ENCODE measurements around the gene TMEM266. TPM values are rescaled to one million over a fixed set of nuclear protein-coding genes. Genes with fewer than 3 reads are reported as not detected.

The TMEM266 gene
- total RNA-seq, 1 donor from 2014 or later, result not detected

DNA sequence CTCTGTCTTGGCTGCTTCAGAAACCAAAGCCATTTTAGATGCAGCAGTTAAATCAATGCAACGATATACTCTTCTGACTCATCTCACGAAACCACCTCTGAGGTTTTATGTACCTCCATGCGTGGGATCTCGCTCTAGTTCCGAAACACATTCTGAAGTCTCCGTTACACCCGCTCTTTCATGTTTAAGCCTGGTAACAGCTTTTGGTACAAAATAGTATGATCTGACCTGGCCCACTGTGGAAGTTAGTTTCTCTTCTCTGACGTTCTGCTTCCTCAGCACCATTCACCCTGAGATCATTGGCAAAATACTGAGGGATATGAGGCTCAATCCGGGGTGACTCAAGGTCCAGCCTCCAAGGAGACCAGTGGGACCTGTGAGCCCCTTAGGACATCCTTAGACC is 121.9 kb downstream of the TMEM266 start:
- DNase-seq (ENCODE audit: low read depth, low spot score), result no peak

DNA sequence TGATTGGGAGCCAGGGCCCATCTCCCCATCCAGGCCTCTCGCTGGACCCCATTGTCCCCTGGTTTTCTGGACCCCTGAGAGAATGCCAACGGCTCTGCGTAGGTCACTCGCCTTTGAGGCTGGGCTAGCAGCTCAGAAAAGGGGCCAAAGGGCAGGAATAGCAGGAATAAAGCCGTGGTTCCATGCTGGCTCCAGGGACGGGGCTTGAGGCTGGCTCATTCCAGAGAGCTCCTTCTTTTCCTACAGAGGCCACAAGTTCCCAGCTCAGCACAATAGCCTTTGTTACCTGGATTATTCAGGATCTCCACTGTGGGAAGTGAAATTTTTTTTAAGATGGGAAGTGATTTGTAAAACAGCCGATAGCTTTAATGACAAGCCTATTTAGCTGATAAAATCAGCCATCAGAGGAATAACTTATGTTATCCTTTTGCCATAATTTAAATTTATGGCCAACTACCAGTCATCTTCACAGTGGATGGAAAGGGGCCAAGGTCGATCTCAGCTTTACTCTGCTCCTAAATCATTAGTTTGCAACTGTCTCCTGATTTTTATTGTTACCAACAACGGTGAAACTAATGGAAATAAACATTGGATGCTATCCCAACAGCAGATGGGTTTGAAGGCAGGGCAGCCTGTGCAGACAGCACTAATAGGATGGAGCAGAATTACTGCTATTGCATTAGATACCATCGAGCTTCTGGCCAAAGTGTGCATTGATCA is 124.3 kb downstream of the TMEM266 start:
- DNase-seq (ENCODE audit: low read depth, low spot score), result no peak

DNA sequence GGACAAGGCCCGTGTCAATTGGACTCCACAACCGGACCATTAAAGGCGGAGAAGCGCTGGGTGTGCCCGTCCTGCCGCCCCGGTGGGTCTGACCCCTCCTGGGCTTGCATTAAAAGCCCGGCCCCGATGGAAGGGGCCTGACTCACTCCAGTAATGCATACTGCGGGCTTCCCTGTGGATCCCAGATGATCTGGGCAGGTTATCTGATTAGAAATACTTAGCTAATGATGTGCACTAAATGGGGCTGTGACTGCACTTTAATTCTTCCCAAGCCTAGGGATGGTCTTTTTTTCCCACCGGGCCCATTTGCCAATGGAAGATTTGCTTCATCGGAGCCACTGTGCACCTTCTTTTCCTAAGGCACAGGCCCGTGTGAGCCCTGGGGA is 124.9 kb downstream of the TMEM266 start:
- DNase-seq (ENCODE audit: low read depth, low spot score), result no peak

DNA sequence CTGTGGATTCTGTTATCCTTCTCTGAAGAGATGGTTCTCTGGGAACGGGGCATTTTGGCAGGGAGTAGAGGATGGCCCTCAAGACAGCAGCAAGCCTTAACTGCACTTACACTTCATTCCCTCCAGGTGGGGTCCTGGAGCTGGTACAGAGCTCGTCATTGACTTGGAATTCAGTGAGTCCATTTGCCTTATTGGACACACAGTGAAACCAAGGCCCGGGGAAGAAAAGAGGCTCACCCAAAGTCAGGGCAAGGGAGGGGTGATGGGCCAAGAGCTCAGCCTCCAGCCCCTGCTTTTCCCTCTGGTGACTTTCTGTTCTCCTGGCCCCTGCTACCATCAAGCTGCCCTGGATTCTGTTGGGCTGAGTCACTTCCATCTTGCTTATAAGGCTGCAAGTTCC is 125.9 kb downstream of the TMEM266 start:
- peak; percentile 15 for DNase-seq (ENCODE audit: low read depth, low spot score)

DNA sequence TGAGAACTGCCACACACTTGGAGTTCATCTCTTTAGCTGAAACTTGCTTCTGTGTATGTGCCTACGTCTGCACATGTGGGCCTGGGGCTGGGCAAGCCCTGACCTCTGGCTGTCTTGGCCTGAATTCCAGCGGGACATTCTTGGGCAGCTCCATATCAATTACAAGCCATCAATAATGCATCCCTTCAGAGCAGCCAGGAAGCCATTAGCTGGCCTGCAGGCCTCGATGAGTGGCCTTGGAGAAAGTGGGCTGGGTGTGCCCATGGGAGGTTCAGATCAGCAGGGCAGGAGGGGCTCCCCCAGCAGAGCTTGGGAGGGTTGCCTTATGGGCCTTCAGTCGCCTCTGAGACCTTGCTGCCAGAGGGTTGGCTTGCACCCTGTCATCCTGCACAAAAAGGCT is 127.4 kb downstream of the TMEM266 start:
- DNase-seq (ENCODE audit: low read depth, low spot score), result no peak

DNA sequence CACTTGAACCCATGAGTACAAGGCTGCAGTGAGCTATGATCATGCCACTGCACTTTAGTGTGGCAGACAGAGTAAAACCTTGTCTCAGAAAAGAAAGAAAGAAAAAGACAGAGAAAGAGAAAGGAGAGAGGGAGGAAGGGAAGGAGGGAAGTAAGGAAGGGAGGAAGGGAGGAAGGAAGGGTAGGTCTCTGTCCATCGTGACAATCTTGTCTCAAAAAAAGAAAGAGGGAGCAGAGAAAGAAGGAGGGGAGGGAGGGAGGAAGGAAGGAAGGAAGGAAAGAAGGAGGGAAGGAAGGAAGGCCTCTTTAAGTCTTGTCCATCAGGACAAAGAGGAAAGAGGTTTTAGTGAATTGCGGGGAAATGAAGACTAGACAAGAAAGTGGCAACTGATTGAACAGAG is 129.3 kb downstream of the TMEM266 start:
- no peak for DNase-seq (ENCODE audit: low read depth, low spot score)

DNA sequence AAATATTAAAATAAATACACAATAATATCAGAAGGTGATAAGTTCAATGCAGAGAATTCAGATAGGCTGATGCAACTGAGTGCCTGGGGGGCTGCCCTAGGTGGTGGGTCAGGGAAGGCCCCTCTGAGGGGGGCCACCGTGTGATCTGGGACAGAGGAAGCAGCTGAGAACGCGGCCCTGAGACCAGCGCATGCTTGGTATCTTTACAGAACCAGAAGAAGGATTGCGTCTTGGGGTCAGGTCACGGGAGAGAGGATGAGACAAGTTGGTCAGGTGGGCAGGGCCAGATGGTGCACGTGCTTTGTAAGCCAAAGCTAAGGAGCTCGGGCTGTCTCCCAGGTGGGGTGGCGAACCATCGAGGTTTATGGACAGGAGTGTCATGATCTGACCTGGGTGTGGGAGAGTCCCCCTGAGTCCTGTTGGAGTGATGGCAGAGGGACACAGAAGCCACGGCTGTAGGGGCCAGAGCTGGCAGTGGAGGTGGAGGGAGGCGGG is 130.3 kb downstream of the TMEM266 start:
- no peak for DNase-seq (ENCODE audit: low read depth, low spot score)

DNA sequence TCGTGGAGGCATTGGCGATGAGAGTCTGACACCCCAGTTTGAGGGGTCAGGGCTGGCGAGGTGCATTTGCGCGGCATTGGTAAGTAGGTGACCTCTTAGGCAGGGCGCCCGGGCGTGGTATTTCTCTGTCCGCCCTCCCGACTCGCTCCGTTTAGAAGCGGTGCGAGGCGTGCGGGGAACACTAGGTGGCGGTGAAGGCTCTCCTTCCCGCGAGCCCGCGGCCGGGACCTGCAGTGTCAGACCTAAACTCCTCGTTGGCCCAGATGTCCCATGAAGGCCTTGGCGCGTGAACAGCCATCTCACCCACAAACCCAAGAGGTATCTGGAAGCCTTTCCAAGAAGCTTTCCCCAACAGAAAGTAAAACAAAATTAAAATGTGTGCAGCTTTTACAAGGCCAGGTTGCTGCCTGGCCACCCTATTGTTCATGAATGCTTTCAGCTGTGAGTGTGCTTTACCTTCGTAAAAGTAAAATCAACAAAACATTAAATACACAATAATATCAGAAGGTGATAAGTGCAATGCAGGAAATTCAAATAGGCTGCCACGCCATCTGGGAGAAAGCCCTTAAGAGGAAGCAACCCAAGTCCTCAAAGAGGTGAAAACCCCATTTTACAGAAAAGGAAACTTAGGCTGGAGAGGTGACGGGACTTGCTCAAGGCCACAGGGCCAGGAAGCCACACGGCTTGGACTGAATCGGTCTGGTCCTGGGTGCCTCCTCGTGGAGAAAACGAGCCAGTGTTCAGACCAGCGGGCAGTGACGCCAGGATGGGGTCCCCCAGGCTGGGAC is 131.2 kb downstream of the TMEM266 start:
- DNase-seq (ENCODE audit: low read depth, low spot score), result peak; percentile 15

DNA sequence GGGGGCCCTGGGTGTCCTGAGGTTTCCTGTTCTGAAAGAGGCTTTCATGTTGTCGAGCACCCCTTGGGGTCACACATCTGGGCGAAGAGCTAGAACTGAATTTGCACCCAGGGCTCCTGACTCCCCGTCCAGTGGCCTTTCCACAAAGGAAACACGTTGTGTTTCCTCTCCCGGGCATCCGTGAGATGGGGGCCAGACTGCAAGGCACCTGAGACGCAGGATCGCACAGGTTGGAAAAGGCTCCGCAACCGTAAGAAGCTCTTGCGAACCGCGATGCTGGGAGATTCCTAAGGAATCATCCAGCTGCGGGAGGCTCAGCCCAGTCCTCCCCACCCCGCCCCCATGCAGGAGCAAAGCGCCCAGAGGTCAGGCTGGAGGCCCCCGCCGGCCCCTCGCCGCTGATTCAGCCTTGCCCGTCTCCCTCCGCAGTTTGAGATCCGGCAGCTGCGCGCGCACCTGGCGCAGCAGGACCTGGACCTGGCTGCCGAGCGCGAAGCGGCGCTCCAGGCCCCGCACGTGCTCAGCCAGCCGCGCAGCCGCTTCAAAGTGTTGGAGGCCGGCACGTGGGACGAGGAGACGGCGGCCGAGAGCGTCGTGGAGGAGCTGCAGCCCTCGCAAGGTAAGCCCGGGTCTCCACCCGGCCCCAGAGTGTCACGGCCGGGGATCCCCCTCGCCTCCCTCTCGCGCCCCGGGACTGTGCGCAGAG is 131.9 kb downstream of the TMEM266 start:
- no peak for DNase-seq (ENCODE audit: low read depth, low spot score)

DNA sequence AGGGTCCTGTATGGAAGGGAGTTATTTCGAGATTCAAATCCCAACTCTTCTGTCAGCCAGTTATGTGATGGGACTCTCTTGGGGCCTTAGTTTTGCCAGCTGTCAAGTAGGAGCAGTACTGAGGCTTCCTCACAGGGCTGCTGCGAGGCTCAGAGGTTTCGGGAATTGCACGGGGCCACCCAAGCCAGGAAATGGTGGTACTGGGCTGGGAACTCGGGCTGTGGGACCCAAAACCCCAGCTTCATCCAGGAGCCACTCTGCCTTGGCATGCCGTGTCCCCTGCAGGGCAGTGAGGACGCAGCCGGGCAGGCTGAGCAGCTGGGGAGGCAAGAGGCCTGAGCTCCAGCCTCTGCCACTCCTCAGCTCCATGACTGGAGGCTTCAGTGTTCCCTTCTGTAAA is 132.9 kb downstream of the TMEM266 start:
- DNase-seq (ENCODE audit: low read depth, low spot score), result no peak

DNA sequence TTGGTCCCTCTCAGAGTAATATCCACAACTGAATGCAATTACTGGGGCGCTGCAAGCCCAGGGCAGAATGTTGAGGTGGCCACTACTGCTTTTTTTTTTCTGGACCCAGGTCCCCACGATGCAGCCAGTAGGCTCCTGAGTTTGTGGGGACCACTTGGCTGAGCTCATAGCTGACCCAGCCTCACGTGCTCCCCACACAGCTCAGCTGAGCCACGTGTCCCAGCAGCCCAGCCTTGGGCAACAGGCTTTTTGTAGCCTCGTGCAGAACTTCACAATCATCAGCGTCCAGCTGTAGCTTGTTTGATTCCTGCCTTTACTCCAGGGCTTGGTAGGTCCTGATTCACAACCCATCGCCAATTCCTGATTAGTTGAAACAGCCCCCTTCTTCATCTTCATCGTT is 134.1 kb downstream of the TMEM266 start:
- DNase-seq (ENCODE audit: low read depth, low spot score), result no peak

DNA sequence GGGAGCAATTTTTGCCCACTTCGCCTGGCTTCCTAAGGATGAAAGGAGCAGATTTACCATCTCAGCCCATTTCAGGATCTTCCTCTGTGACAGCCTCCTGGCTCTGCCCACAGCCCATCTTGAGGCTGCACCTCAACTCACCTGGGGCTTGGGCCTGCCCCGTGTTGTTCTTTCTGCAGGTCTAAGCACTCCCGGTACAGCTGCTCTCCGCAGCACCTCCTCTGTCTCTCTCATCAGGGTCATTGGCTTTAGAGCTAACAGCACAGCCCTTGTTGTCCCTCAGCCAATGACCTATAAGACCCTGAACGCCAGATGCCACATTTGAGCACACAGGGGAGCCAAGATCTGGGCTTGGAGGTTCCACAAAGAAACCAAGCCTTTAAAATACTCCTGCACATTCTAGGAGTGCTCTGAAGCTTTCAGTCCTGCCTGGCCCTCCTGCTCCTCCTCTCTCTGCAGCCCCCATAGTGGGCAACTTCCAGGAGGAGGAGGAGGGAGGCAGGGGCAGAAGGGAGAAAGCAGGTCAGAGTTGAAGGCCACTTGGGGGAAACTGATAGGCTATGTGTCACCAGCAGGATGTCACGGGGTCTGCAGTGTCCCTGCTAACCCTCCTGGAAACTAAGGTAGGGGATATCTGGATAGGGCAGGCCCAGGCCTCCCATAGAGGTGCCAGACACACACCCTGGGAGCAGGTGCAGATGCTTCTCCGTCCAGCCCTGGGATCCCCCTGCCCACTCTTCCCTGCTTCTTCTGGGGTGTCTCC is 135.9 kb downstream of the TMEM266 start:
- DNase-seq (ENCODE audit: low read depth, low spot score), result no peak

DNA sequence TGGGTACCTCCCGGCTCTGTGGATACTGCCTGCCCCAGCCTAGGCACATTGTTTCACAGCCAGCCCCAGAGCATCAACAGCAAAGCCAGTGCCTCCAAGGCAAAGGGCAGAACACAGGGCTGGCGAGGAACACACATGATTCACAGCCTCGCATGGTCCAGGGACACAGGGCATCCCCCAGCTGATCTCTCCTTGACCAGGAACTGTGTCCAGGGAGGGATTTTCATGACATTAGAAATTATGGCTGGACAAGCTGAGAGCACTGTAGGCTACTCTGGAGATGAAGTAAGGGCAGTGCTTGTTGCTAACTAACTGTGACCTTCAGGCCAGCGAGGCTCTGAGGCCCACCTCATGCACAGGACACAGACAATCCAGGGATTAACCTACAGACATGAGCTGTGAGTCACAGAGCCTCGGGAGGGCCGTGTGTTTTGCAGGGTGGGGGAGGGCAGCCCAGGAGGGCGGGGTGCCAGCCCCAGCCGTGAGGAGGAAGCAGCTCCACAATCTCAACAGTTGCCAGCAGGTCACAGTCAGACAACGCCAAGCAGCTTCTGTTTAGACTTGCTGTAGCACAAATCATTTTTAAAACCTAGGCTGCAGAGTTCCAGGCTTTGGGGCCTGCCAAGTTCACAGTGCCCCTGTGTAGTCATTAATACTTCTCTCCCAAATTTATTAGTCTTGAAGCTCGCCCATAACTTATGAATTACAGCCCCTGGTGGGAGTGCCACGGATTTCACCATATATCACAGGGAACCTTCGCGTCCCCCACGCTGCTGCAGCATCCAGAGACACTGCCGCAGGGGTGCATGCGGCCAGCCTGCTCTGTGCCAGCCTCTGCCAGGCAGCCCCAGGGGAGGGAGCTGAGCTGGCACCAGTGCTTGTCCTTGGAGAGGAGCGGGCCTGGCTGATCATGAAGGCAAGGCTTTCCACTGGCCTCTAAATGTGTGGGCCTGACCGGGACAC is 136.8 kb downstream of the TMEM266 start:
- peak; percentile 27 for DNase-seq (ENCODE audit: low read depth, low spot score)

DNA sequence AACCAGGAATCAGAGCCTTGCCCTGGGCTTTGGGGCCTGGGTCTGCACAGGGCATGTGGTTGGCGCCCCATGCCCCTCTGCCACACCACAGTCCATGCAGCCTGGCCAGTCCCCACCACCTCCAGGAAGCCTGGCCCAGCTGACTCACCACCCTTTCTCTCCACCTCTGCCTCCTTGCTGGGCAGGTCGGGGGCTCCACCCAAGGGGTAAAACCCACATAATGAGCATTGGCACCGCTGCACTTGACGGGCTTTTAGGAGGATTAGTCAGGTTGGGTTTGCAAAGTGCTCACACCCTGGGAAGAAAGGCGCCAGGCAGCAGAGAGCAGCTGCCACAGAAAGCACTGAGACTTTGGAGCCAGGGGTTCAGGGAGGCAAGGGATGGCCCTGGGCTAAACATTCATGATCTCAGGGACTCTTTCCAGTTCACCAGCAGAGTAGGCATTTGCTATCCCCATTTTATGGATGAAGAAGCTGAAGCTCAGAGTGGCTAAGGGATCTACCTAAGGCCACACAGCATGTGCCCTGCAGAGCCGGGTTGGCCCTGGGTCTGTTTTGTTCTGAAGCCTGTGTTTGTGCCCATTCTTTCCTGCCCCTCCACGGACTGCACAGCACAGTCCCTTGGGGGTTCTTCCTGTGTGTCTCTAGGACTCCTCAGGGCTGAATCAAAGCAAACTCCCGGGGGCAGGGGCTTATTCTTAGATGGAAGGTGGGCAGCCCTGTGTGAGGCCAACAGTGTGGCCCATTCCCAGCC is 138.1 kb downstream of the TMEM266 start:
- DNase-seq (ENCODE audit: low read depth, low spot score), result no peak

DNA sequence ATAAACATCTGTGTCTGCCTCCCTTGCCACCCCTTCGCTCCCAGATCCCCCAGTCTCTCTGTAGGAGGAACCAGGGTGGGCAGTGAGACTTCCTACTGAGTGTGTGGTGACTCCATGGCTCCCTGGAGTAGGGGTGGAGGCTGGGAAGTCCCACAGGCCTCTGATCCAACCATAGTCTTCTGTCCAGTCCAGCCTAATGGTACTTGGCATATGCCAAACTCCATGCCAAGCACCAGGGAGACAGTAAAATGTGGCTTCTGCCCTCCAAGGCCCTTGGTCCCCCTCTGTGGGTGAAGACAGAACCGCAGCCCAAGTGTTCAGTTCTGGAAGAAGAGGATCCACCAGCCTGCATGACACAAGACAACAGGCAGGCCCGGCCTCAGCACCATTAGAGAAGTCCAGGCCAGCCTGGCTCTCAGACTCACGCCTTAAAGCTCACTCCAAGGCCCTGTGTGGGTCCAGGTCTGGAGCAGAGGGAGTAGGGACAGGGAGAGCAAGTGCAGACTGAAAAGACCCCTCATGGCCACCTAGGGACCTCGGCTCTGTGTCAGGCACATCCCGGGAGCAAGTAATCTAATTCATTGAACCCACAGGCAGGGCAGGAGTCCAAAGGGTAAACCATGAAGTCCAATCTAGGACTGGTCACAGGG is 138.8 kb downstream of the TMEM266 start:
- no peak for DNase-seq (ENCODE audit: low read depth, low spot score)

DNA sequence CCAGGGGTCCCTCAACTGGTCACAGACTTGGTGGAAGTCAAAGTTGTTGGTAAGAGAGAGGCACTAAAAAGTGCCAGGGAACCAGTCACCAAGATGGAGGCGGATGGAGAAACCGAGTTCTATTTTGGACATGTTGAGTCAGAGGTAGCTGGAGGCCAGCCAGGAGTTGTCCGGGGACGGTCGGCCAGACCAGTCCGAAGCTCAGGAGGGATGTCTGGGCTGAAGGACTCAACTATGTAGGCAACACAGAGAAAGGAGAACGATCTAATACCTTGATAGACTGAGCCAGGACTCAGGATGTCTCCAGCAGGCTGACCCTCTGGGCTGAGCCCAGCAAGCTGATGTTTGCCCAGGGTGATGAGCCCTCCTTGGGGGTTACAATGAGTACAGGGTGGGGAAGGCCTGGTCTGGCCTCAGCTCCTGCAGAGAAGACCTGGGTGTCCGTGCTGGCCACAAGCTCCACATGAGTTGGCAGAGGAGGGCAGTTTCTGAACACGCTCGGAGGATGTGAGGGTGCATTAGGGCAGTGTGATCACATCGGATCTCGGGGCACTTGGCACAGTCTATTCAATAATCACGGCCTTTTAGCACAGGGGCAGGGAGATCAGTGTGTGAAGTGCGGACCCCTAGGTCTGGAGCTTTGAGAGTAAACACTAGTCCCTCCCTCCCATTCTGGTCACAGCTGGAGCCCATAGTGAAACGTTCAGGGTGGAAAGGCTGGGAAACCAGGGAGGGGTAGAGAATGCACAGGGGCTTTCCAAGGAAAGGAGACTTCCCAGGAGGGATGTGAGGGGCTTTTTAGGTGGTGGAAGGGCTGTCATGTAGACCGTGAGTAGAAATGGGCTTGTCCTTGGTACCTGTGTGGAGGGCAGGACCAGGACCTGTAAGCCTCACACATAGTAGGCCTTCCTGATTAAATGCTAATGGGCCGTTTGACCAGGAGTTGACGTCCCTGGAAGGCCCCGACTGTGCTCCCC is 139.6 kb downstream of the TMEM266 start:
- DNase-seq (ENCODE audit: low read depth, low spot score), result no peak

DNA sequence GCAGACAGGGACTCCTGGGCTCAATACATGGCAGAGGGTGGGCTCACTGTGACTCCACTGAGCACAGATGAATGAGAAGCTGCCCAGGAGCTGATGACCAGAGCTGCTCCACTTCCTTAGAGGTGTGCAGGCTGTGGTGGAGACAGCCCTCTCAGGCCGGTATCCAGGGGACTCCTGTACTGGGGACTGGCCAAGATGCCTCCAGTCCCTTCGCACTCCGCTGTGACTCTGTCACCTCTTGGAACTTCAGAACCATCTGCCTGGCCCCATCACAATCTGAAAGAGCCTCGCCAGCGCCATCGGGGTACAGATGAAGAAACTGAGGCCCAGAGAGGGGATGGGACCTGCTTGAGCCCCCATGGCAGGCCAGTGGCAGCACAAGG is 140.3 kb downstream of the TMEM266 start:
- DNase-seq (ENCODE audit: low read depth, low spot score), result no peak

DNA sequence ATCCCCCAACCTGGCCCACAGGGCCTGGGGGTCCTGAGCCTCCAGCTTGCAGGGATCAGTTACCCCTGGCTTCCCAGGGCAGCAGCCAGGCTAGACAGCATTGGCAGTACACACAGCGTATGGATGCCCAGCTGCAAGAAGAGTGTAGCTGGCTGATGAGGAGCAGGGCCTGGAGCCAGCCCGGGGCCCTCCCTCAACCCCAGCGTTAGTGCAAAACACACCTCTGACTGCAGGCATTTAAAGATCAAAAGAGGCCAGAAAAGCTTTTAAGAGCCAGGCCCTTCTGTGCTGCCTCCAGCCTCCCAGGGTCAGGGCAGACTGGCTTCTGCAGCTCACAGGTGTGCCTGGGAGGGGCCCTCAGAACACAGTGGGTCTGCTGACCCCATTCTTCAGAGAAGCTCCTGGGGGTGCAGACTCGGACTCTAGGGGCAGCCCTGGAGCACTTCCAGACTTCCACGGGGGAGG is 140.9 kb downstream of the TMEM266 start:
- no peak for DNase-seq (ENCODE audit: low read depth, low spot score)
